K562 (cell line): ENCODE data around the gene CZIB. TPM values are rescaled to one million over a fixed set of nuclear protein-coding genes. Genes with fewer than 3 reads are reported as not detected.

Experiments used
- ATAC-seq: fragments of 200-7000 bp; cut with Tn5 transposase; 3 replicates; pipeline ENCODE4 v1.9.1; 2020; ENCODE audit warnings: moderate library complexity
- BruUV-seq: library from RNA; stranded (reverse); fragments of 400-500 nt; replicated peaks from 2 replicates; lab custom pipeline; 2021; lab: Mats Ljungman, UMichigan
- CTCF ChIA-PET: fragments of 300-600 bp; formaldehyde crosslinking; extraction: SDS; loops from one replicate; lab custom pipeline; 2021; ENCODE audit warnings: low intra/inter-chr PET ratio; lab: Yijun Ruan, JAX
- POLR2A ChIA-PET: fragments of 300-600, 350-650 bp; sonication (Branson Sonifier 250); formaldehyde crosslinking; extraction: SDS; loops from one replicate; lab custom pipeline; 2021; ENCODE audit warnings: antibody characterized with exemption, inconsistent platforms; lab: Yijun Ruan, JAX
- DNase-seq, 4 experiments: peaks; one replicate each; pipeline versions ENCODE4 v3.0.0 to v3.0.0-alpha.2; 2011 to 2018; ENCODE audit warnings: low spot score in 3 of 4, mixed read lengths in 3 of 4; ENCODE audit errors: extremely low read depth in 1 of 4
- FAIRE-seq: peaks from 2 replicates; lab custom pipeline; 2011; peaks lifted over from hg19 to GRCh38; lab: Jason Lieb, UNC
- H2AFZ ChIP-seq: 2 replicates; pipeline ENCODE4 v1.6.0; 2011; ENCODE audit warnings: low read depth, low read length, control low read depth, inconsistent platforms
- H3K27ac ChIP-seq: fragments of 200-600 bp; 3 replicates; pipeline ENCODE4 v1.8.0; 2011; ENCODE audit warnings: low read depth, mild to moderate bottlenecking, control low read depth, inconsistent platforms, low read length, moderate library complexity, mixed read lengths; ENCODE audit errors: extremely low read depth
- H3K27me3 ChIP-seq, 2 experiments: fragments of 300-600 bp in 1 of 2; 2 replicates in 1 of 2; 3 replicates in 1 of 2; pipeline versions ENCODE4 v1.6.0 to v1.8.0; 2011; ENCODE audit warnings: inconsistent platforms in 2 of 2, low read length in 2 of 2, mild to moderate bottlenecking in 1 of 2, mixed read lengths in 1 of 2, moderate library complexity in 1 of 2; ENCODE audit not compliant: control insufficient read depth in 2 of 2, insufficient read depth in 2 of 2
- H3K36me3 ChIP-seq: fragments of 300-600 bp; 3 replicates; pipeline ENCODE4 v1.8.0; 2011; ENCODE audit warnings: mild to moderate bottlenecking, low read length, inconsistent platforms; ENCODE audit not compliant: control insufficient read depth, insufficient read depth
- H3K4me1 ChIP-seq, 2 experiments: fragments of 200-600 bp in 1 of 2; replicated peaks in 1 of 2; 2 replicates in 1 of 2; 3 replicates in 1 of 2; pipeline versions ENCODE4 v1.5.1 to v1.8.0; 2011; ENCODE audit warnings: inconsistent platforms in 2 of 2, low read length in 2 of 2, mild to moderate bottlenecking in 1 of 2, mixed read lengths in 1 of 2, moderate library complexity in 1 of 2; ENCODE audit not compliant: control insufficient read depth in 2 of 2, insufficient read depth in 2 of 2
- H3K4me2 ChIP-seq: 2 replicates; pipeline ENCODE4 v1.6.1; 2011; ENCODE audit warnings: low read length, control low read depth, inconsistent platforms, mixed read lengths; ENCODE audit not compliant: insufficient read depth
- H3K4me3 ChIP-seq: fragments of 200-600 bp; sonication (generic), shearing (Covaris generic); 2 replicates; pipeline ENCODE4 v1.5.1; 2016; ENCODE audit warnings: control low read depth, inconsistent platforms
- H3K79me2 ChIP-seq: fragments of 200-600 bp; 3 replicates; pipeline ENCODE4 v1.8.0; 2011; ENCODE audit warnings: low read length, inconsistent platforms; ENCODE audit not compliant: control insufficient read depth, insufficient read depth
- H3K9ac ChIP-seq, 2 experiments: 2 replicates each; pipeline versions ENCODE4 v1.6.0 to v1.6.1; 2011; ENCODE audit warnings: low read depth in 2 of 2, low read length in 2 of 2, control low read depth in 1 of 2, inconsistent platforms in 1 of 2, mild to moderate bottlenecking in 1 of 2, mixed read lengths in 1 of 2; ENCODE audit not compliant: insufficient read depth in 1 of 2
- H3K9me1 ChIP-seq: one replicate; pipeline ENCODE4 v1.6.0; 2011; ENCODE audit warnings: inconsistent platforms, mild to moderate bottlenecking, low read length, moderate library complexity; ENCODE audit not compliant: control insufficient read depth, insufficient read depth
- H3K9me3 ChIP-seq: replicated peaks from 2 replicates; pipeline ENCODE4 v1.5.1; 2011; ENCODE audit warnings: low read depth, low read length, inconsistent platforms; ENCODE audit not compliant: control insufficient read depth, insufficient read depth
- H4K20me1 ChIP-seq: replicated peaks from 2 replicates; pipeline ENCODE4 v1.6.1; 2011; ENCODE audit warnings: low read length, inconsistent platforms, mixed read lengths; ENCODE audit not compliant: control insufficient read depth, insufficient read depth
- ATF1 ChIP-seq, 2 experiments: fragments of 450-650 bp in 1 of 2; IDR thresholded peaks; 2 replicates each; pipeline ENCODE4 v1.6.1; 2016; ENCODE audit warnings: missing compliant biosample characterization in 1 of 2, missing genetic modification characterization in 1 of 2
- HDAC1 ChIP-seq, 2 experiments: fragments of 450-650 bp; IDR thresholded peaks; 2 replicates each; pipeline ENCODE4 v1.6.1; 2016 to 2017; ENCODE audit warnings: inconsistent platforms in 1 of 2, mild to moderate bottlenecking in 1 of 2, moderate library complexity in 1 of 2
- SRSF9 ChIP-seq: fragments of 200-400 bp; formaldehyde crosslinking; IDR thresholded peaks from 2 replicates; pipeline ENCODE4 v1.6.1; 2017; ENCODE audit warnings: low read depth, low read length, borderline replicate concordance
- ZKSCAN1 ChIP-seq: fragments of 150-350 bp; IDR thresholded peaks from 2 replicates; pipeline ENCODE4 v1.6.1; 2016; ENCODE audit warnings: low read depth, low read length
- WGBS: fragments of 100-300 bp; shearing (Covaris generic); methylation state at CpG from one replicate; pipeline ENCODE4 v1.1.6; 2016; ENCODE audit warnings: low coverage, mixed read lengths; ENCODE audit not compliant: insufficient coverage; ENCODE audit errors: missing lambda C conversion rate; 5-methylcytosine and 5-hydroxymethylcytosine counted together
- in situ Hi-C: fragments of 300-500 bp; cut with MboI; formaldehyde crosslinking; loops from 4 replicates; pipeline ENCODE4 v1.15.0; 2018; ENCODE audit warnings: inconsistent platforms, mixed read lengths
- intact Hi-C: fragments of 100-400 bp; cut with micrococcal nuclease; formaldehyde crosslinking; loops from 2 replicates; pipeline ENCODE4 v1.14.2; 2022
- polyA plus RNA-seq, 8 experiments: library from polyadenylated mRNA; depleted of rRNA in 4 of 8; stranded (reverse) in 5 of 8; unstranded in 3 of 8; fragments of >200 nt; fragmentation: Nextera tagmentation in 2 of 8; fragmentation: Illumina TruSeq in 1 of 8; extraction: Ambion mirVana in 2 of 8; extraction: Trizol in 1 of 8; gene quantifications; 2 replicates each; pipeline versions ENCODE4 v1.2.1 to v1.2.3, GENCODE V29; 2011 to 2014; ENCODE audit warnings: inconsistent platforms in 1 of 8, missing spikeins in 1 of 8
- total RNA-seq, 7 experiments: library from RNA; depleted of rRNA in 6 of 7; stranded (reverse); fragments of >200 nt in 6 of 7; fragmentation: Illumina TruSeq in 2 of 7; extraction: Trizol in 2 of 7; gene quantifications; 2 replicates each; pipeline versions ENCODE4 v1.2.1 to v1.2.3, GENCODE V29; 2011 to 2021; ENCODE audit warnings: low replicate concordance in 1 of 7

Gene CZIB
- total and polyA plus RNA-seq, 9 of the 15 experiments (the other 6 are each of a cell fraction or from before 2014, with no cell fraction given) = 52.6 to 111 (median 80.0) TPM

GRCh38 chr1:53166912-53167311 is 53.5 kb downstream of the CZIB start (continued):
- no peak for TF ChIP-seq SRSF9
- TF ChIP-seq HDAC1 (IDR thresholded peaks at IDR 0.05) = no peak
- TF ChIP-seq, all 486 proteins: peak for 1

GRCh38 chr1:53166366-53166765 is 54.1 kb downstream of the CZIB start:
- BruUV-seq = no TSS peak
- 8% methylated on average over 6 of the region's 6 CpGs for WGBS
- in situ Hi-C loops = no loop called here

More at GRCh38 chr1:53166366-53166765, 54.1 kb downstream of the CZIB start:
- Histone ChIP-seq H3K4me3 (no peak overlapping the region), H3K27me3 (peaks cover 14 to 18% of the 10 kb centered on the region in 2 experiments; a peak in 4 of 5 replicates), H3K4me1 (peaks cover 6 to 9% of the 10 kb centered on the region in 2 experiments; a peak in 4 of 5 replicates), H4K20me1 (no peaks in the 10 kb centered on the region), H3K4me2 (no peak overlapping the region), H3K9me1 (no peaks in the 10 kb centered on the region), H3K9ac (no peak overlapping the region), H3K79me2 (no peaks in the 10 kb centered on the region), H3K36me3 (no peaks in the 10 kb centered on the region), H2AFZ (no peak overlapping the region), H3K9me3 (no peaks in the 10 kb centered on the region), H3K27ac (no peak overlapping the region)
- POLR2A ChIA-PET = interaction anchor here (0.6 to 5.3 kb wide), 7 partner anchors 9 to 801 kb away, joined by 3 to 19 read pairs (median 3); no protein-coding TSS in a partner anchor
- no peak for TF ChIP-seq ATF1 (CRISPR knock-in tag; IDR thresholded peaks at IDR 0.05)
- no peak for TF ChIP-seq ATF1 (tag; IDR thresholded peaks at IDR 0.05)
- TF ChIP-seq ZKSCAN1 = peak; percentile 84
- ATAC-seq (no peak), FAIRE-seq (no peak), DNase-seq (no peak)
- CTCF ChIA-PET = no interaction called here
- intact Hi-C loops = no loop called here
